Activated naive CD8-positive, alpha-beta T cell treated with anti-CD3 and anti-CD28 coated beads, Interleukin-2, amount 50 U/mL, for 24 hours (primary cell): ENCODE results near the gene GAL3ST3.
"Not testable (repeated sequence)": the region's sequence is repeated elsewhere in the genome, so short reads cannot be mapped to it uniquely, and the experiment has no call there.

Source experiments
- ATAC-seq: fragments of 150-1000 bp; cut with Tn5 transposase; one replicate; pipeline ENCODE4 v1.10.0; 2021
- DNase-seq: peaks from one replicate; pipeline ENCODE4 v3.0.0; 2021
- H3K27ac Mint-ChIP-seq: one replicate; pipeline ENCODE4 v1.8.0; 2021; ENCODE audit warnings: mild to moderate bottlenecking, mixed read lengths
- H3K27me3 Mint-ChIP-seq: one replicate; pipeline ENCODE4 v1.8.0; 2021; ENCODE audit warnings: mixed read lengths
- H3K36me3 Mint-ChIP-seq: one replicate; pipeline ENCODE4 v1.8.0; 2021; ENCODE audit warnings: low read depth, mixed read lengths
- H3K4me1 Mint-ChIP-seq: one replicate; pipeline ENCODE4 v1.8.0; 2021; ENCODE audit warnings: mixed read lengths
- H3K4me3 Mint-ChIP-seq: one replicate; pipeline ENCODE4 v1.8.0; 2021; ENCODE audit warnings: mild to moderate bottlenecking, moderate library complexity, mixed read lengths
- H3K9me3 Mint-ChIP-seq: one replicate; pipeline ENCODE4 v1.8.0; 2021; ENCODE audit warnings: mixed read lengths

Gene GAL3ST3

GRCh38 chr11:66042227-66042995, 6.5 kb downstream of the GAL3ST3 start:
- H3K27ac Mint-ChIP-seq = no peak overlapping the region
- ATAC-seq (no peak), DNase-seq (no peak)
- no peaks in the 10 kb centered on the region for H3K36me3 Mint-ChIP-seq
- no peaks in the 10 kb centered on the region for H3K9me3 Mint-ChIP-seq
- H3K27me3 Mint-ChIP-seq = peaks cover 1% of the 10 kb centered on the region
- H3K4me1 Mint-ChIP-seq = peaks cover 13% of the 10 kb centered on the region
- H3K4me3 Mint-ChIP-seq = no peak overlapping the region

DNA sequence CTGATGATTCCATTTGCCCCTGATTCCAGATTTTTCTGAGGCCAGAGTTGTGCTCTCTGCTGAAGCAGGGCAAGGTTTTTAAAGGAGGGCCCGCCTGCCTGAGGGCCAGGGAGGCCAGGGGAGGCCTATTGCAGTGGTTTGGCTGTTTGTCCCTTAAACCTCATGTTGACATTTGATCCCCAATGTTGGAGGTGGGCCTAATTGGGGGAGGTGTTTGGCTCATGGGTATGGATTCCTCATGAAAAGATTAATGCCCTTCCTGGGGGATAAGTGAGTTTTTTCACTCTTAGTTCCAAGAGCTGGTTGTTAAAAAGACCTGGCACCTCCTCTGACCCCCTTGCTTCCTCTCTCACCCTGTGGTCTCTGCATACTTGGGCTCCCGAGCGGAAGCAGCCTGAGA, 9.2 kb downstream of the GAL3ST3 start:
- ATAC-seq = no peak
- H3K27me3 Mint-ChIP-seq = peaks cover 4% of the 10 kb centered on the region
- DNase-seq = no peak
- no peak overlapping the region for H3K27ac Mint-ChIP-seq
- peaks cover 5% of the 10 kb centered on the region for H3K4me1 Mint-ChIP-seq
- H3K4me3 Mint-ChIP-seq = no peak overlapping the region
- no peaks in the 10 kb centered on the region for H3K36me3 Mint-ChIP-seq
- H3K9me3 Mint-ChIP-seq = no peaks in the 10 kb centered on the region

GRCh38 chr11:66037327-66037726, 11.6 kb downstream of the GAL3ST3 start:
- no peaks in the 10 kb centered on the region for H3K9me3 Mint-ChIP-seq
- ATAC-seq = no peak
- H3K27me3 Mint-ChIP-seq = peaks cover 4% of the 10 kb centered on the region

GRCh38 chr11:66036334-66036710, 12.6 kb downstream of the GAL3ST3 start:
- Mint-ChIP-seq H3K4me1 (no peaks in the 10 kb centered on the region), H3K27ac (no peak overlapping the region), H3K9me3 (no peaks in the 10 kb centered on the region), H3K27me3 (peaks cover 4% of the 10 kb centered on the region), H3K36me3 (no peaks in the 10 kb centered on the region), H3K4me3 (no peak overlapping the region)
- no peak for DNase-seq
- no peak for ATAC-seq

More at GRCh38 chr11:66037327-66037726, 11.6 kb downstream of the GAL3ST3 start:
- DNase-seq = no peak
- Mint-ChIP-seq H3K36me3 (no peaks in the 10 kb centered on the region), H3K4me1 (no peaks in the 10 kb centered on the region), H3K4me3 (no peak overlapping the region), H3K27ac (no peak overlapping the region)

DNA sequence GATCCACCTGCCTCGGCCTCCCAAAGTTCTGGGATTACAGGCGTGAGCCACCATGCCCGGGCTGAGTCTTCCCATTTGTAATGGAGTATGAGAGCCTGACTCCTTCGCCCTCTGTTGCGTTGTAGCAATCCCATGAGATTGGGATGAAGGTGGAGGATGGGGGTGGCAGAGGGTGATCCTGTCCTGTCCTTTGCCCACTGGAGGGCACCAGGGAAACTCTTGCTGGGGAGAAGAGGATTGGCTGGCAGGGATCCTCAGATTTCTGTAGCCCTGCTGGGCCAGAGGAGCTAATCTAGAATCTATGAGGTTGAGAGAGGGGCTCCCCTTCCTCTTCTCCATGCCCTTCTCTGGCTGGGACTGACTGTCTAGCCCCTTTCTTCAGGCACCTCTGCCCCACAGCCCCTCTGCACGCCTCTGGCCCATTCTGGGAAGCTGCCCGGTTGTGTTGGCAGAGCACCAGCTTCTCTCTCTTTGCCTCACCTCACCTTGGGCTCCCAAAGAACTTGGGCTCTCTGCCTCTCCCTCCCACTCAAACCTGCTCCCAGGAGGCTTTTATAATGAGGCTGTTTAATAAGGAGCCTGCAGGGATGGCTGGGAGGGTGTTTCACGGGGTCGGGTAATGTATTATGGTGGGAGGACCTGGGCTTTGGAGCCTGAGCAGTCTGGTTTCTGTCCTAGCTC, 13.2 kb downstream of the GAL3ST3 start:
- H3K27ac Mint-ChIP-seq = no peak overlapping the region
- H3K4me1 Mint-ChIP-seq = no peaks in the 10 kb centered on the region
- H3K4me3 Mint-ChIP-seq = no peak overlapping the region
- DNase-seq (no peak), ATAC-seq (no peak)
- no peaks in the 10 kb centered on the region for H3K36me3 Mint-ChIP-seq
- peaks cover 4% of the 10 kb centered on the region for H3K27me3 Mint-ChIP-seq
- no peaks in the 10 kb centered on the region for H3K9me3 Mint-ChIP-seq

DNA sequence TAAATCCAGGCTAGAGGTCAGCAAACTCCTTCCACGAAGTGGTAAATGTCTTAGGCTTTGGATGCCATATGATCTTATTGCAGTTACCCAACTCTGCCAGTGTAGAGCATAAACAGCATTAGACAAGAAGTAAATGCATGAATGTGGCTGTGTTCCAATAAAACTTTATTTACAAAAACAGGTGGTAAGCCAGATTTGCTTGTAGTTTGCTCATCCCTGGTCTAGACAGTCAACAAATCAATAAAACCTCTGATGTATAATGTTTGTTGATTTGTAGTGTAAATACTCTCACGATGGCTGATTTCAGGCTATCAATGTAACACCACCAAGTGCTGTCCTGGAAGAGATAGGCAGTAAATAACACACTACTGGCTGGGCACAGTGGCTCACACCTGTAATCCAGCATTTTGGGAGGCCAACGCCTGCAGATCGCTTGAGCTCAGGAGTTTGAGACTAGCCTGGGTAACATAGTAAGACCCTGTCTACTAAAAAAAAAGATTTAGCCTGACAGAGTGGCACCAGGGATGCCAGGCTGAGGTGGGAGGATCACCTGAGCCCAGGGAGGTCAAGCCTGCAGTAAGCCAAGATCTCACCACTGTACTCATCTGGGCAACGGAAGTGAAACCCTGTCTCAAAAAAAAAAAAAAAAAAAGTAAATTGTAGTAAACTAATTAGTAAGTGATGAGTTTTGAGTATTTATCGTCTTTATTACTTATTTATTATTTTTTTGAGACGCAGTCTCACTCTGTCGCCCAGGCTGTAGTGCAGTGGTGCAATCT, 15.8 kb downstream of the GAL3ST3 start:
- no peaks in the 10 kb centered on the region for H3K36me3 Mint-ChIP-seq
- no peak for ATAC-seq
- H3K27ac Mint-ChIP-seq = no peak overlapping the region
- no peaks in the 10 kb centered on the region for H3K4me1 Mint-ChIP-seq
- no peaks in the 10 kb centered on the region for H3K9me3 Mint-ChIP-seq
- H3K27me3 Mint-ChIP-seq = peaks cover 2% of the 10 kb centered on the region
- no peak overlapping the region for H3K4me3 Mint-ChIP-seq
- no peak for DNase-seq

- peaks cover 10% of the 10 kb centered on the region for H3K4me1 Mint-ChIP-seq
- H3K27me3 Mint-ChIP-seq = peaks cover 7% of the 10 kb centered on the region
- H3K4me3 Mint-ChIP-seq = no peak within 1 kb of the TSS
- DNase-seq (no peak), ATAC-seq (no peak)
- H3K36me3 Mint-ChIP-seq = no peaks in the 10 kb centered on the region
- no peak within 1 kb of the TSS for H3K27ac Mint-ChIP-seq
- H3K9me3 Mint-ChIP-seq = no peaks in the 10 kb centered on the region
Measured at GRCh38 chr11:66026017-66026529, 22.9 kb downstream of the GAL3ST3 start, which contains the start of gene CATSPER1. TSS of gene CATSPER1 (minus strand) at chr11:66026479. CDS start at chr11:66026379, 100 bp downstream.

- not testable (repeated sequence) for H3K9me3 Mint-ChIP-seq, ATAC-seq, H3K27me3 Mint-ChIP-seq, H3K4me3 Mint-ChIP-seq, H3K27ac Mint-ChIP-seq, H3K36me3 Mint-ChIP-seq, DNase-seq
- H3K4me1 Mint-ChIP-seq = peaks cover 14% of the 10 kb centered on the region
Measured at GRCh38 chr11:66023186-66023440, 25.8 kb downstream of the GAL3ST3 start.

DNA sequence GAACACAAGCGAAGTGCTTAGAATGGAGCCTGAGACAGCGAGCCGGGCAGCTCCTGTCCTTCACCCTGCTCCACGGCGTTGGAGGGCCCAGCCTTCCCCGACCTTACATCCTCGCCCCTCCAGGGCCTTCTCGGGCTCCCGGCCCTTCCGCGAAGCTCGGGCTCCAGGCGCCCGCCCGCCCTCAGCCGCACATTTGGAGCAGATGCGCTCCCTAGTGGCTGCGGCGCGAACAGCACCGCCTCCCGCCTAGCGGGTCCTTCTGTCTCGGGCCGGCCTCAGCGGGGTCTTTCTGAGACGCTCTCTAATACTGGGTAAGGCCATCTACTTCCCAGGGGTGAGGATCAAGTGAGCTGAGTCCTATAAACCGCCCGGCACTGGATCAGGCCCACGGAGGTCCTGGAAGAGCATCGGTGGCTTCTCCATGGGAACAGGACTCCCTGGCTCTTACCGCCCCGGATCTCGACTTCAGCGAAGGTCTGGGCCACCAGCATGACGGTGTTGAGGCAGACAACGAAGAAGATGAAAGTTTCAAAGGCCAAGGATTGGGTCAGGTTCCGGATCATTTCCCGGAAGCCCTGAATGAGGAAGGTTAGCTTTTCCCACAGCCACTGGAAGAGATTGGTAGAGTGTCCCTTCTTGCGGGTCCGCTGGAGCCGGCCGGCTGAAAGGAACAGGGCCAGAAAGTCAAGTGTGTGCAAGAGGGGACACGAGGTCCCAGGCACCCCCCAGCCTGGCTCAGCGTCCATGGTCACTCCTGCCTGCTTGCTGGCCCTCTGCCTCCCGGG, 26.4 kb downstream of the GAL3ST3 start:
- H3K9me3 Mint-ChIP-seq = no peaks in the 10 kb centered on the region
- H3K36me3 Mint-ChIP-seq = no peaks in the 10 kb centered on the region
- peak; percentile 84 for ATAC-seq
- DNase-seq = peak; percentile 92
- peaks cover 7% of the 10 kb centered on the region for H3K27me3 Mint-ChIP-seq
- H3K4me3 Mint-ChIP-seq = no peak overlapping the region
- H3K4me1 Mint-ChIP-seq = peaks cover 16% of the 10 kb centered on the region
- no peak overlapping the region for H3K27ac Mint-ChIP-seq

GRCh38 chr11:66020618-66021357, 28.2 kb downstream of the GAL3ST3 start:
- Mint-ChIP-seq H3K27me3 (peaks cover 7% of the 10 kb centered on the region), H3K4me3 (no peak overlapping the region), H3K36me3 (no peaks in the 10 kb centered on the region), H3K9me3 (no peaks in the 10 kb centered on the region), H3K4me1 (peaks cover 21% of the 10 kb centered on the region), H3K27ac (no peak overlapping the region)
- ATAC-seq = peak; percentile 30
- DNase-seq = peak; percentile 29

DNA sequence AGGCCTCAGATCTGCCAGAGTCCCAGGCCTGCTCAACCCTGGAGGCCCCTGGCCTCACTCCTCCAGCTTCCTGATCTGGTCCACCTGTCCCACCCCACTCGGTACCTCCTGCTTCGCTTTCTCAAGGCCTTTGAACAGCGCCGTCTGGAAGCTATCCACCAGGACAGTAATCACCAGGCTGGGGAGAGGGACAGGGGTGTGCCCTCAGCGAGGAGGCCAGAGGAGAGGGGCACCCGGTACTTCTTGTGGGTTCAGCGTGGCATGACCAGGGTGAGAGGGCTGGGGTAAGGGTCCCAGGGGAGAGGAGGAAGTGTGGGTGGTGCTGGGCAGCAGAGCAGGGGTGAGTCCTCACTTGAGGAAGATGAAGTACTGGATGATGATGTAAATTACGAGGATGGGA, 28.7 kb downstream of the GAL3ST3 start:
- ATAC-seq (no peak), DNase-seq (no peak)
- peaks cover 21% of the 10 kb centered on the region for H3K4me1 Mint-ChIP-seq
- H3K4me3 Mint-ChIP-seq = no peak overlapping the region
- H3K27ac Mint-ChIP-seq = no peak overlapping the region
- no peaks in the 10 kb centered on the region for H3K36me3 Mint-ChIP-seq
- H3K27me3 Mint-ChIP-seq = peaks cover 7% of the 10 kb centered on the region
- no peaks in the 10 kb centered on the region for H3K9me3 Mint-ChIP-seq

- DNase-seq = no peak
- peaks cover 8% of the 10 kb centered on the region for H3K27me3 Mint-ChIP-seq
- H3K9me3 Mint-ChIP-seq = no peaks in the 10 kb centered on the region
- no peak for ATAC-seq
- peaks cover 21% of the 10 kb centered on the region for H3K4me1 Mint-ChIP-seq
- H3K4me3 Mint-ChIP-seq = no peak overlapping the region
- no peaks in the 10 kb centered on the region for H3K36me3 Mint-ChIP-seq
- H3K27ac Mint-ChIP-seq = no peak overlapping the region
Measured at GRCh38 chr11:66017321-66017720, 31.6 kb downstream of the GAL3ST3 start.

GRCh38 chr11:66016793-66017177, 32.2 kb downstream of the GAL3ST3 start:
- ATAC-seq = no peak
- no peak overlapping the region for H3K27ac Mint-ChIP-seq
- DNase-seq = no peak
- H3K4me3 Mint-ChIP-seq = no peak overlapping the region
- peaks cover 17% of the 10 kb centered on the region for H3K4me1 Mint-ChIP-seq
- no peaks in the 10 kb centered on the region for H3K36me3 Mint-ChIP-seq
- no peaks in the 10 kb centered on the region for H3K9me3 Mint-ChIP-seq
- peaks cover 8% of the 10 kb centered on the region for H3K27me3 Mint-ChIP-seq
